ENCODE measurements around the gene DISP3.

DNA sequence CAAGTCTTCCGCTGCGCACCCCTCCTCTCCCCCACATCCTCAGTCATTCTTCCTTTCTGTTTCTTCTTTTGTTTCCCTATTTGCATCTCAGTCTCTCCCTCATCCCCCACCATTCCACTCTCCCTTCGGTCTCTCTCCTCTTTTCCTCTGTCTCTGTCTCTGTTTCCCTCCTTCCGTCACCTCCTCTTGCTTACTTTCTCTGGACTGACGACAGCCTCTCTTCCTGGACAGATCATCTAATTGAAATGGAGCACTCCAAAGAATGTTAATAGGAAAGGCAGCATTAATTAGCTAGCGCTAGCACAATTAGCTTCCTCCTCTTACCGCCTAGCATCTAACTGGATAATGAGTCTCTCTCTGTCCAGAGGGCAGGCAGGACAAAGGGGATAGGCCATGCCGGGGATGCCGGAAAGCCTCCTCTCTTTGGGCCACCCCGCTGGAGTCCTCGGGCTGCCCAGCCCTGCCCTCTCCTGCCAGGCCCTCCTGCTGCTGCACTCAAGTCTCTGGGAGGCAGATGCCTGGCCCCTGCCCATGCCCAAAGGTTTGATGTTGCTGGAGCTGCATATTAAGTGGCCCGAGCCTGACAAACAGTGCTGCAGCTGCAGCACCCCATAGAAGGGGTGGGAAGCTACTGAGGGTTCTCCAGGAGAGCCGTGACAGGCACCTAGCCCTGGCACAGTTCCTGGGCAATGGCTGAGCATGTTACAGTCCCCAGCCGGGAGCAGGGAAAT, 20.8 kb downstream of the DISP3 start:
- TF ChIP-seq, protein P1, sequence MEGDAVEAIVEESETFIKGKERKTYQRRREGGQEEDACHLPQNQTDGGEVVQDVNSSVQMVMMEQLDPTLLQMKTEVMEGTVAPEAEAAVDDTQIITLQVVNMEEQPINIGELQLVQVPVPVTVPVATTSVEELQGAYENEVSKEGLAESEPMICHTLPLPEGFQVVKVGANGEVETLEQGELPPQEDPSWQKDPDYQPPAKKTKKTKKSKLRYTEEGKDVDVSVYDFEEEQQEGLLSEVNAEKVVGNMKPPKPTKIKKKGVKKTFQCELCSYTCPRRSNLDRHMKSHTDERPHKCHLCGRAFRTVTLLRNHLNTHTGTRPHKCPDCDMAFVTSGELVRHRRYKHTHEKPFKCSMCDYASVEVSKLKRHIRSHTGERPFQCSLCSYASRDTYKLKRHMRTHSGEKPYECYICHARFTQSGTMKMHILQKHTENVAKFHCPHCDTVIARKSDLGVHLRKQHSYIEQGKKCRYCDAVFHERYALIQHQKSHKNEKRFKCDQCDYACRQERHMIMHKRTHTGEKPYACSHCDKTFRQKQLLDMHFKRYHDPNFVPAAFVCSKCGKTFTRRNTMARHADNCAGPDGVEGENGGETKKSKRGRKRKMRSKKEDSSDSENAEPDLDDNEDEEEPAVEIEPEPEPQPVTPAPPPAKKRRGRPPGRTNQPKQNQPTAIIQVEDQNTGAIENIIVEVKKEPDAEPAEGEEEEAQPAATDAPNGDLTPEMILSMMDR (IDR thresholded peaks at IDR 0.05): no peak
- no peak for TF ChIP-seq POLR2A (IDR thresholded peaks at IDR 0.05)
